Left ventricle myocardium inferior (tissue), 1 donor: ENCODE data around the gene FGF12. TPM values are rescaled to one million over a fixed set of nuclear protein-coding genes. Genes with fewer than 3 reads are reported as not detected.

Source experiments
- DNase-seq: peaks from one replicate; pipeline ENCODE4 v3.0.0-alpha.2; 2020
- H3K27ac ChIP-seq: fragments of 200-600 bp; replicated peaks from 2 replicates; pipeline ENCODE4 v1.8.0; 2021
- H3K27me3 ChIP-seq: fragments of 200-600 bp; 2 replicates; pipeline ENCODE4 v1.8.0; 2021; ENCODE audit warnings: low read depth
- H3K36me3 ChIP-seq: fragments of 200-600 bp; 2 replicates; pipeline ENCODE4 v1.8.0; 2021
- H3K4me1 ChIP-seq: fragments of 200-600 bp; 2 replicates; pipeline ENCODE4 v1.8.0; 2021
- H3K4me3 ChIP-seq: fragments of 200-600 bp; 2 replicates; pipeline ENCODE4 v1.8.0; 2021; ENCODE audit warnings: mild to moderate bottlenecking, moderate library complexity
- H3K9me3 ChIP-seq: fragments of 200-600 bp; replicated peaks from 2 replicates; pipeline ENCODE4 v1.8.0; 2021
- CTCF ChIP-seq: fragments of 200-600 bp; IDR thresholded peaks from 2 replicates; pipeline ENCODE4 v1.8.0; 2021; ENCODE audit warnings: antibody characterized with exemption, mild to moderate bottlenecking, borderline replicate concordance
- intact Hi-C: fragments of 100-400 bp; cut with micrococcal nuclease; formaldehyde crosslinking; loops from one replicate; pipeline ENCODE4 v1.11.0; 2022
- total RNA-seq: library from RNA; stranded (reverse); fragmentation: NEBNext Ultra II Directional; extraction: Animal tissue kit (Norgen Biotek cat#: 25700); gene quantifications from one replicate; pipeline ENCODE4 v1.2.1, GENCODE V29; 2021
- donor health status: DM: no; HTN: yes; CAD: no; lungs with severe emphysema.

Gene FGF12
- total RNA-seq, 1 donor from 2014 or later, result 325 TPM

GRCh38 chr3:192187485-192188051 is 539.8 kb downstream of the FGF12 start:
- intact Hi-C loops, result loop anchor here (10.0 kb wide), 1 partner anchor 257 kb away; no protein-coding TSS in a partner anchor
- H3K27me3 ChIP-seq, result no peaks in the 10 kb centered on the region
- no peak overlapping the region for H3K27ac ChIP-seq
- no peak overlapping the region for H3K4me3 ChIP-seq
- TF ChIP-seq CTCF, result no peak
- peaks cover 17% of the 10 kb centered on the region for H3K4me1 ChIP-seq
- no peak for DNase-seq
- no peaks in the 10 kb centered on the region for H3K36me3 ChIP-seq
- no peaks in the 10 kb centered on the region for H3K9me3 ChIP-seq

GRCh38 chr3:192186498-192186897 is 540.8 kb downstream of the FGF12 start:
- H3K4me3 ChIP-seq, result no peak overlapping the region
- peaks cover 17% of the 10 kb centered on the region for H3K4me1 ChIP-seq
- H3K36me3 ChIP-seq, result no peaks in the 10 kb centered on the region
- H3K27ac ChIP-seq, result no peak overlapping the region
- DNase-seq, result no peak
- intact Hi-C loops, result loop anchor here (10.0 kb wide), 1 partner anchor 258 kb away; no protein-coding TSS in a partner anchor
- no peak for TF ChIP-seq CTCF
- no peaks in the 10 kb centered on the region for H3K27me3 ChIP-seq
- no peaks in the 10 kb centered on the region for H3K9me3 ChIP-seq

- H3K27me3 ChIP-seq, result no peaks in the 10 kb centered on the region
- no peaks in the 10 kb centered on the region for H3K36me3 ChIP-seq
- intact Hi-C loops, result loop anchor here (10.0 kb wide), 1 partner anchor 259 kb away; no protein-coding TSS in a partner anchor
- no peak for TF ChIP-seq CTCF
- no peak overlapping the region for H3K27ac ChIP-seq
- H3K4me1 ChIP-seq, result peaks cover 17% of the 10 kb centered on the region
- H3K9me3 ChIP-seq, result no peaks in the 10 kb centered on the region
- DNase-seq, result no peak
- H3K4me3 ChIP-seq, result no peak overlapping the region
These were observed 541.3 kb downstream of the FGF12 start for GRCh38 chr3:192186045-192186444.

- Histone ChIP-seq H3K4me1 (peaks cover 12% of the 10 kb centered on the region), H3K9me3 (no peaks in the 10 kb centered on the region), H3K27me3 (no peaks in the 10 kb centered on the region), H3K27ac (no peak overlapping the region), H3K4me3 (no peak overlapping the region), H3K36me3 (no peaks in the 10 kb centered on the region)
- intact Hi-C loops, result loop anchor here (10.0 kb wide), 1 partner anchor 262 kb away; no protein-coding TSS in a partner anchor
- DNase-seq, result no peak
- TF ChIP-seq CTCF, result no peak
These were observed 544.2 kb downstream of the FGF12 start for GRCh38 chr3:192183109-192183508.

GRCh38 chr3:192181151-192181550 is 546.2 kb downstream of the FGF12 start:
- DNase-seq, result no peak
- no peaks in the 10 kb centered on the region for H3K36me3 ChIP-seq
- intact Hi-C loops, result loop anchor here (10.0 kb wide), 1 partner anchor 264 kb away; no protein-coding TSS in a partner anchor
- no peaks in the 10 kb centered on the region for H3K4me1 ChIP-seq
- H3K27ac ChIP-seq, result no peak overlapping the region
- no peak overlapping the region for H3K4me3 ChIP-seq
- H3K9me3 ChIP-seq, result no peaks in the 10 kb centered on the region
- no peaks in the 10 kb centered on the region for H3K27me3 ChIP-seq
- no peak for TF ChIP-seq CTCF
